PC-9 (cell line): ENCODE data around the gene PLCB3. TPM values are rescaled to one million over a fixed set of nuclear protein-coding genes. Genes with fewer than 3 reads are reported as not detected.
A peak's percentile ranks its signal among the peaks of the same experiment; 100 is the strongest.

Source experiments
- BruUV-seq: library from RNA; stranded (reverse); fragments of 400-500 nt; replicated peaks from 2 replicates; lab custom pipeline; 2021; lab: Mats Ljungman, UMichigan
- CTCF ChIA-PET: fragments of 300-600 bp; sonication (Branson Sonifier 250); formaldehyde crosslinking; loops from one replicate; lab custom pipeline; 2022; ENCODE audit warnings: antibody characterized with exemption; lab: Charles Lee
- POLR2A ChIA-PET: fragments of 300-600 bp; sonication (Branson Sonifier 250); formaldehyde crosslinking; loops from one replicate; lab custom pipeline; 2022; ENCODE audit warnings: antibody characterized with exemption; ENCODE audit not compliant: unreplicated experiment; lab: Charles Lee
- DNase-seq, 2 experiments: peaks; one replicate each; pipeline versions ENCODE4 v3.0.0 to v3.0.0-alpha.2; 2015 to 2022; ENCODE audit warnings: mixed read lengths in 1 of 2
- H2AFZ ChIP-seq: fragments of 200-600 bp; sonication (generic); 2 replicates; pipeline ENCODE4 v1.8.1; 2017; ENCODE audit warnings: antibody characterized with exemption
- H3F3A ChIP-seq: fragments of 200-600 bp; sonication (generic); 2 replicates; pipeline ENCODE4 v1.8.1; 2017; ENCODE audit warnings: antibody characterized with exemption, mild to moderate bottlenecking, low read depth; ENCODE audit not compliant: insufficient read depth
- H3K27ac ChIP-seq: fragments of 200-600 bp; sonication (generic); 2 replicates; pipeline ENCODE4 v1.6.1; 2016; ENCODE audit warnings: mixed run types
- H3K27me3 ChIP-seq: fragments of 200-600 bp; sonication (generic); 2 replicates; pipeline ENCODE4 v1.6.1; 2016; ENCODE audit warnings: low read depth, mixed run types; ENCODE audit not compliant: insufficient read depth
- H3K36me3 ChIP-seq: fragments of 200-600 bp; sonication (generic); 2 replicates; pipeline ENCODE4 v1.6.1; 2016; ENCODE audit warnings: low read depth, mixed run types
- H3K4me1 ChIP-seq: fragments of 200-600 bp; sonication (generic); replicated peaks from 2 replicates; pipeline ENCODE4 v1.6.1; 2016; ENCODE audit warnings: mixed run types; ENCODE audit not compliant: insufficient read depth
- H3K4me2 ChIP-seq: fragments of 200-600 bp; sonication (generic); 2 replicates; pipeline ENCODE4 v1.6.1; 2017; ENCODE audit warnings: mixed run types
- H3K4me3 ChIP-seq: fragments of 200-600 bp; sonication (generic); 2 replicates; pipeline ENCODE4 v1.6.1; 2016; ENCODE audit warnings: mixed run types
- H3K79me2 ChIP-seq: fragments of 200-600 bp; sonication (generic); 2 replicates; pipeline ENCODE4 v1.6.1; 2017; ENCODE audit warnings: low read depth, mixed run types
- H3K9me2 ChIP-seq: fragments of 200-600 bp; sonication (generic); 2 replicates; pipeline ENCODE4 v1.8.1; 2017; ENCODE audit warnings: mild to moderate bottlenecking; ENCODE audit not compliant: insufficient read depth
- H3K9me3 ChIP-seq: fragments of 200-600 bp; sonication (generic); 2 replicates; pipeline ENCODE4 v1.8.1; 2016; ENCODE audit warnings: low read depth; ENCODE audit not compliant: insufficient read depth
- H4K20me1 ChIP-seq: fragments of 200-600 bp; sonication (generic); 2 replicates; pipeline ENCODE4 v1.8.1; 2017; ENCODE audit not compliant: insufficient read depth
- EZH2 ChIP-seq: fragments of 200-600 bp; sonication (generic); IDR thresholded peaks from 2 replicates; pipeline ENCODE4 v1.8.0; 2017; ENCODE audit warnings: antibody characterized with exemption, low read depth
- intact Hi-C: fragments of 100-400 bp; cut with micrococcal nuclease; formaldehyde crosslinking; loops from one replicate; pipeline ENCODE4 v1.10.0; 2022; ENCODE audit not compliant: unreplicated experiment
- total RNA-seq: library from RNA; stranded (reverse); gene quantifications from 2 replicates; pipeline ENCODE4 v1.2.3, GENCODE V29; 2021
- TF ChIP-seq, protein P1 (sequence below): fragments of 200-600 bp; sonication (generic); conservative IDR thresholded peaks from 2 replicates; pipeline ENCODE4 v1.6.1; 2017; ENCODE audit warnings: mixed run types, antibody characterized with exemption, mild to moderate bottlenecking, moderate library complexity

Gene PLCB3
- total RNA-seq, 1 experiment from 2014 or later: 79.6 TPM

DNA sequence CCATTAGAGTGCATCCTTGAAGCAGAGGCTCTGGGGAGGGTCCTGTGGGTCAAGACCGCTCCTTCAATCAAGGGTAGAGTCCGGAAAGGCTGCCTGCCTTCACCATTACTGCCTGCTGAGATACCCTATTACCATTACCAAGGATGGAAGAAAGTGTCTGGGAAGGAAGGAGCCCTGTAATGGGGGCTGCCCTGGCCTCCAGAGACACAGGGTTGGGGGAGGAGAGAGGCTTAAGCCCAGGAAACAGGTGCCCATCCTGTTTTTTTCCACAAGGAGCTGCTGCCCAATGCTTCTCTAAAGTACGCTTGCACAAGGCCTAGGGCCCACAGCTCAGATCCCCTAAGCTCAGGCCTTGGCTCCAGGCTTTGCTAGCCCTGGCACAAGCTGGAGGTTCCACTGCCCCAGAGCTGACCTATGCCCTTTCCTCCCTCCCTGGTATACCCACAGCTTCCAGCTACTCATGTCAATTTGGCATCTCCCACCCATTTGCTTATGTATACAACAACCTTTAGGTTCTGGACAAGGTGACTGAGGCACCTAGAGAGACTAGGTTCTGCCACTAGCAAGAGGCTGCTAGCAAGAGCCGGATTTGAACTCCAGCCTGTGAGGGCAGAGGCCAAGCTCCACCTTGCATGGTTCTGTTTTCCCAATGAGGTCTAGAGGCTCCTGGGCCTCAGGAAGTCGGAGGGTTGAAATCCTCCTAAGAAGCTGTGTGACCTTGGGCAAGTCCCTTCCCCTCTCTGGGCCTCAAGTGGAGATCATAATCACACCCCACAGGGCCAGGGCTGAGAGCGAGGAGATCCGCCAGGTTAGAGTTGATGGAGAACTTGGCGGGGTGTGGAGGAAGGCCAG is 1.5 kb upstream of the PLCB3 start:
- Histone ChIP-seq H3K9me2 (no peaks in the 10 kb centered on the region), H3K4me1 (peaks cover 12% of the 10 kb centered on the region), H3K79me2 (peaks cover 29% of the 10 kb centered on the region), H3F3A (peaks cover 57% of the 10 kb centered on the region), H3K4me2 (no peak overlapping the region), H3K27ac (no peak overlapping the region), H3K36me3 (no peaks in the 10 kb centered on the region), H4K20me1 (peaks cover 13% of the 10 kb centered on the region; the same call in 1 of the 2 replicates), H3K27me3 (no peaks in the 10 kb centered on the region), H2AFZ (no peak overlapping the region), H3K4me3 (no peak overlapping the region), H3K9me3 (no peaks in the 10 kb centered on the region)
- TF ChIP-seq EZH2: no peak
- ChIA-PET POLR2A (no interaction called here), CTCF (interaction anchor here (0.6 kb wide), 2 partner anchors 54 to 1452 kb away, joined by 3 read pairs; no protein-coding TSS in a partner anchor)
- no peak for DNase-seq
- intact Hi-C loops: no loop called here
- BruUV-seq: no TSS peak

DNA sequence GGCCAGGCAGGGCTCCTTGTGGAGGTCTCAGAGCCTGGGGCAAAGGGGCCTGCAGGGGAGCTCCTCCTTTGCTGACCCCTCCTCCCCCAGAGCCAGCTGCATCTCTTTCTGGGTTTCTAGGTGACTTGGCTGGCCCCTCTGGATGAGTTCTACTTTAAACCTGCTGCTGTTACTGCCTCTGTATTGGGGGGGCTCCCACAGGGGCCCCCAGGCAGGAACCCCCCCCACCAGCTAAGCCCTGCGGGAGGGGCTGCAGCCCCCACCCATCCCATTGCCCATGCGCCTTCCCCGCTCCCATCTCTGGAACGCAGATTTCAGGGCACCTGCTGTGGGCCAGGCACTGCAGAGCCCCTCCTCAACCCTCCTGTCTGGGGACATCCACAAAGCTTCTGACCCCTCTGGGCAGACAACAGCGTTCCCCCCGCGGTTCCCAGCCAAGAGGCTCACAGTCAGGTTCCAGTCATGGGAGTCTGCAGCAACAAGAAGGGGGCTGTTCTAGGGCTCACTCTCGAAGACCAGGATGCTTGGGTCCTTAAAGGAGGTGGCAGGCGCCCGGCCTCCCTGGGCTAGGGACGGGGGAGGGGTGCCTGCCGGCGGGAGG is 815 bp upstream of the PLCB3 start:
- H2AFZ ChIP-seq: peak overlapping the region; percentile 90
- H3K4me1 ChIP-seq: peaks cover 5% of the 10 kb centered on the region
- H3K4me3 ChIP-seq: peak overlapping the region; percentile 86
- peaks cover 9% of the 10 kb centered on the region; the same call in 1 of the 2 replicates for H4K20me1 ChIP-seq
- H3K79me2 ChIP-seq: peaks cover 22% of the 10 kb centered on the region
- CTCF ChIA-PET: interaction anchor here (0.6 to 0.7 kb wide), 2 partner anchors 53 to 431 kb away, joined by 3 read pairs; no protein-coding TSS in a partner anchor
- TF ChIP-seq, protein P1, sequence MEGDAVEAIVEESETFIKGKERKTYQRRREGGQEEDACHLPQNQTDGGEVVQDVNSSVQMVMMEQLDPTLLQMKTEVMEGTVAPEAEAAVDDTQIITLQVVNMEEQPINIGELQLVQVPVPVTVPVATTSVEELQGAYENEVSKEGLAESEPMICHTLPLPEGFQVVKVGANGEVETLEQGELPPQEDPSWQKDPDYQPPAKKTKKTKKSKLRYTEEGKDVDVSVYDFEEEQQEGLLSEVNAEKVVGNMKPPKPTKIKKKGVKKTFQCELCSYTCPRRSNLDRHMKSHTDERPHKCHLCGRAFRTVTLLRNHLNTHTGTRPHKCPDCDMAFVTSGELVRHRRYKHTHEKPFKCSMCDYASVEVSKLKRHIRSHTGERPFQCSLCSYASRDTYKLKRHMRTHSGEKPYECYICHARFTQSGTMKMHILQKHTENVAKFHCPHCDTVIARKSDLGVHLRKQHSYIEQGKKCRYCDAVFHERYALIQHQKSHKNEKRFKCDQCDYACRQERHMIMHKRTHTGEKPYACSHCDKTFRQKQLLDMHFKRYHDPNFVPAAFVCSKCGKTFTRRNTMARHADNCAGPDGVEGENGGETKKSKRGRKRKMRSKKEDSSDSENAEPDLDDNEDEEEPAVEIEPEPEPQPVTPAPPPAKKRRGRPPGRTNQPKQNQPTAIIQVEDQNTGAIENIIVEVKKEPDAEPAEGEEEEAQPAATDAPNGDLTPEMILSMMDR: no peak
- no peak for TF ChIP-seq EZH2
- DNase-seq: no peak
- H3K27ac ChIP-seq: no peak overlapping the region
- H3K27me3 ChIP-seq: no peaks in the 10 kb centered on the region
- no peaks in the 10 kb centered on the region for H3K9me2 ChIP-seq
- peaks cover 52% of the 10 kb centered on the region for H3F3A ChIP-seq
- peak overlapping the region; percentile 99 for H3K4me2 ChIP-seq
- POLR2A ChIA-PET: no interaction called here
- no TSS peak for BruUV-seq
- H3K36me3 ChIP-seq: no peaks in the 10 kb centered on the region
- no peaks in the 10 kb centered on the region for H3K9me3 ChIP-seq
- intact Hi-C loops: no loop called here

DNA sequence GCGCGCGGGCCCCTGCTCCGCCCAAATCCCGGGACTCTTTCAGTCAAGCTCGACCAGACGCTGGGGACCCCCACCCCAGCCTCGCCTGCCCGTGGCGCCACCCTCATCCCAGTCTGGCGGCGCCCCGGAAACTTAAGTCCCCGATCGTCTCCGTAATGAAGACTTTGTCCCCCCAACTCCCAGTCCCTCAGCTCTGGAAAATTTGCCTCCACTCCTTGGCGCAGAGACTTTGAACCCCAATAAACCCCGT is 348 bp downstream of the PLCB3 start:
- intact Hi-C loops: loop anchor here (1.0 kb wide), 2 partner anchors 47 to 50 kb away; no protein-coding TSS in a partner anchor

More for the DNA sequence above, 348 bp downstream of the PLCB3 start:
- Histone ChIP-seq H3K4me1 (peaks cover 5% of the 10 kb centered on the region; the same call in 1 of the 2 replicates), H3K79me2 (peaks cover 14% of the 10 kb centered on the region), H3K4me3 (peak overlapping the region; percentile 88), H3K27ac (no peak overlapping the region), H4K20me1 (peaks cover 9% of the 10 kb centered on the region; the same call in 1 of the 2 replicates), H3K36me3 (0 out of 2 replicates have a peak, but pooled peaks cover 5% of the 10 kb centered on the region), H3F3A (peaks cover 45% of the 10 kb centered on the region), H2AFZ (peak overlapping the region; percentile 80), H3K4me2 (peak overlapping the region; percentile 99), H3K9me2 (no peaks in the 10 kb centered on the region), H3K9me3 (no peaks in the 10 kb centered on the region), H3K27me3 (no peaks in the 10 kb centered on the region)
- ChIA-PET POLR2A (interaction anchor here (0.6 kb wide), 1 partner anchor 17 kb away, joined by 3 read pairs; no protein-coding TSS in a partner anchor), CTCF (interaction anchor here (0.7 to 1.3 kb wide), 5 partner anchors 18 to 688 kb away, joined by 3 to 9 read pairs (median 4); no protein-coding TSS in a partner anchor)
- no TSS peak for BruUV-seq
- no peak for DNase-seq
- TF ChIP-seq, protein P1: no peak
- no peak for TF ChIP-seq EZH2
